ENCODE measurements around the gene UBE4B.

- TF ChIP-seq CTCF (IDR thresholded peaks at IDR 0.05): no peak
- no peak for TF ChIP-seq POLR2A (IDR thresholded peaks at IDR 0.05)
- TF ChIP-seq POLR2AphosphoS5 (IDR thresholded peaks at IDR 0.05): no peak
Measured at GRCh38 chr1:10019561-10019960, 13.2 kb upstream of the UBE4B start.

All from sigmoid colon (tissue), 4 donors.